Stimulated activated CD4-positive, alpha-beta T cell treated with anti-CD3 and anti-CD28 coated beads, TNF-alpha, amount 100 ng/mL, for 48 hours (primary cell): Measurements from ENCODE around the gene ISCU.

ENCODE experiments used
- DNase-seq, 3 donors: peaks; one replicate each; pipeline ENCODE4 v3.0.0-alpha.2; 2020; ENCODE audit warnings: low read depth in 3 of 3

The ISCU gene

DNA sequence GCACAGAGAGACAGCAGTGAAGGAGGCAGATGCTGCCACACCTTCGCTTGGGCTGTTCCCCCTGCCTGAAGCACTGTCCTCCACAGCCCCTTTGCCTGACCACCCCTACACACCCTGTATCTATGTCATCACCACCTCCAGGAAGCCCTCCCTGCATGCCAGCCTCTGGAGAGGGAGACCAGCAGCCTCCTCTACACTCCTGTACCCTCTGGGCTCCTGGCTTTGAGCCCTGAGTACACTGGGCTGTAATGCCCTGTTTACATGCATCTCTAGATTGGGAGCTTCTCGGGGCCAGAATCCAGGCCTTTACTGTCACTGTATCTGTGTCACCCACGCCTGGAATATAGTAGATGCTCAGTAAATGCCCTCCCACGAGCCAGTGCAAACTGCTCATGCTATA, 41.3 kb downstream of the ISCU start:
- DNase-seq: no peak

DNA sequence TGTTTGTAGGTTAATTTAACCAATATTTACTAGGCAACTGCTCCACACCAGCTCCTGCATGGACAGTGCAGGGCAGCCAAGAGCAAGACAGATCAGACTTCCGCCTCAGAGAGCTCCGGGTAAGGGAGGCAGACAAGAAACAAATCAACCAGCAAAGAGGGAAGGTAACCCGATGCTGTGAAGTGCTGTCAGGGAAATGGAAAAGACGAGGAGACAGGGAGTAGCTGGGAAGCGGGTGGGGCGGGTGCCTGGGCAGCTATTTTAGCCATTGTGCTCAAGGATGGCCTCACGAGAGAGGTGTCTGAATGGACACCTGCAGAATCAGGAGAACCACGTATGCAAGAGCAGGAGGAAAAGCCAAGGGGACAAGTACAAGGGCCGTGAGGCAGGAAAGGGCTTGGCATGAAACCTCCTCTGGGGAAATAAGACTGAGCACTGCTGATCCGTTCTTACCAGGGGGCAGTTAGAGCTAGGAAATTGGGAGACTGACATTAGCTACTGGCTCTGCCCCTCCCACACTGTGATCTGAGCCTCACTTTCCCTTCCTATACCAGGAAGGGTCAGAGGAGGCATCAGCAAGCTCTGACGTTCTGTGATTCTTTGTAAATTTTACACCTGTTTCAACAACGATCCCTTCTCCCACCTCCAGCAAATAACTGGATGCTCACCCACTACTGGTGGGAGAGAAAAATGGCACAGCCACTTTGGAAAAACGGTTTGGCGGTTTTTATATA, 42.0 kb downstream of the ISCU start:
- no peak for DNase-seq

DNA sequence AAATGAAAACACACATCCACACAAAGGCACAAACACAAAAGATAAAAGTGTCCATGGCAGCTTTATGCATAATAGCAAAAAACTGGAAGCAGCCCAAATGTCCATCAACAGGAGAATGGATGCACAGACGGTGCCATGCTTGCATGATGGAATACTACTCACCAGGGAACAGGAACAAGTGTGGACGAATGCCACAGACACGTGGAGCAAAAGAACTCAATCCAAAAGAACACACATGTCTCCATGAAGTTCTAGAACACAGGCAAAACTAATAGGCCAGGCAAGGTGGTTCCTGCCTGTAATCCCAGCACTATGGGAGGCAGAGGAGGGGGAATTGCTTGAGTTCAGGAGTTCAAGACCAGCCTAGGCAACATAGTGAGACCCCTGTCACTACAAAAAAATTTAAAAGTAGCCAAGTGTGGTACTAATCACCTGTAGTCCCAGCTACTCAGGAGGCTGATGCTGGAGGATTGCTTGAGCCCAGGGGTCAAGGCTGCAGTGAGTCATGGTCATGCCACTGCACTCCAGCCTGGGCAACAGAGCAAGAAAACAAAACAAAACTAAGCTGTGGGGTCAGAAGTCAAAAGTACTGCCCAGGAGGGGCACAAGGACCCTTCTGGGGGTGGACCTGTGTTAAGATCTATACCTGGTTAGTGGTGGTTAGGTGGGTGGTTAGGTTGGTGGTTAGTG, 42.7 kb downstream of the ISCU start:
- no peak for DNase-seq

DNA sequence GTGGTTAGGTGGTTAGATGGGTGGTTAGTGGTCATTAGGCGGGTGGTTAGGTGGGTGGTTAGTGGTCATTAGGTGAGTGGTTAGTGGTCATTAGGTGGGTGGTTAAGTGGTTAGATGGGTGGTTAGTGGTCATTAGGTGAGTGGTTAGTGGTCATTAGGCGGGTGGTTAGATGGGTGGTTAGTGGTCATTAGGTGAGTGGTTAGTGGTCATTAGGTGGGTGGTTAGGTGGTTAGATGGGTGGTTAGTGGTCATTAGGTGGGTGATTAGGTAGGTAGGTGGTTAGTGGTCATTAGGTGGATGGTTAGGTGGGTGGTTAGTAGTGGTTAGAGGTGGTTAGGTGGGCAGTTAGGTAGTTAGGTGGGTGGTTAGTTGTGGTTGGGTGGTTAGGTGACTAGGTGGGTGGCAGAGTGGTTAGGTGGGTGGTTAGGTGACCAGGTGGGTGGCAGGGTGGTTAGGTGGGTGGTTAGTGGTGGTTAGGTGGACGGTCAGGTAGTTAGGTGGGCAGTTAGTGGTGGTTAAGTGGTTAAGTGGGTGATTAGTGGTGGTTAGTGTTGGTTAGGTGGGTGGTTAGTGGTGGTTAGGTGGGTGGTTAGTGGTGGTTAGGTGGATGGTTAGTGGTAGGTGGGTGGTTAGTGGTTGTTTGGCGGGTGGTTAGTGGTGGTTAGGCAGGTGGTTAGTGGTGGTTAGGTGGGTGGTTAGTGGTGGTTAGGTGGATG, 43.5 kb downstream of the ISCU start:
- DNase-seq: no peak

DNA sequence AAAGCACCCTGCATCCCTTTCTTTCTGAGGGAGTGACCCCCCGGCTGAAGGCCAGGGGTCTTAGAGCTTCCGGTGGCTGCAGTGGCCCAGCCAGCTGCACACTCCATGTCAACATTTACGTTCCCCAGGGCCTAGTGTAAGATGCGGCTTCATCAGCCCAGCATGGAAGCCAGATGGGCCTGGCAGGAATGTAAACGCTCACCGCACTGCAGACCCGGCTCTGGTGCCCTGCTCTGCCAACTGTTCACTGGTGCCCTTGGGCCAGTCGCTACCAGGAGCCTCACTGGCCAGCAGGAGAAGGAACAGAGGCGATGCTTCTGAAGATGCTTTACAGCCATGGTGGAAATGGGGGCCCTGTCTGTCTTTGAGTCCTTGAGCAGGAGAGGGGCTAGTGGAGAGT, 44.1 kb downstream of the ISCU start:
- no peak for DNase-seq

DNA sequence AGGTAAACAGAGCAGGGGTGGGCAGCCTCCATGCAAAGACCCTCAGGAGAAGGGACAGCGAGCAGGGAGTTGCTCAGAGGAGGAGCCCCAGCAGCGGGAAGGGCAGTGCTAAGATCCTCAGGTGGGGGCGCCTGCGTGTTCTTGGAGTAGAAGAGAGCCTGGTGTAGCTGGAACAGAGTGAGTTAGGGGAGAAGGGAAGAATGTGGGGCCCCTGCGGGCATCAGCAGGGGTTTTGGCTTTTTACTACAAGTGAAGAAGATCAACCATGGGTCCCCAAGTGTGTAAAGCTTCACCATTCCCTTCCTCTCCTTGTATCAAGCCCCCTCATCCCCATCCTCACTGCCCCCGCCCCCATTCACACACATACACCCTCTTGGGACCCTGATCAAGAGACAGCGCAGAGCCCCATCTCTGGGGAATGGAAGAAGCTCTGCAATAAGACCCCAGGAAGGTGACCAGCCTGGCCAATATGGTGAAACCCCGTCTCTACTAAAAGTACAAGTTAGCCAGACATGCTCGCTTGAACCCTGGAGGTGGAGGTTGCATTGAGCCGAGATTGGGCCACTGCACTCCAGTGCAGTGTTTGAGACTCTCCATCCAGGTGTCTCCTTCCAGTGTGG, 45.7 kb downstream of the ISCU start:
- no peak for DNase-seq

DNA sequence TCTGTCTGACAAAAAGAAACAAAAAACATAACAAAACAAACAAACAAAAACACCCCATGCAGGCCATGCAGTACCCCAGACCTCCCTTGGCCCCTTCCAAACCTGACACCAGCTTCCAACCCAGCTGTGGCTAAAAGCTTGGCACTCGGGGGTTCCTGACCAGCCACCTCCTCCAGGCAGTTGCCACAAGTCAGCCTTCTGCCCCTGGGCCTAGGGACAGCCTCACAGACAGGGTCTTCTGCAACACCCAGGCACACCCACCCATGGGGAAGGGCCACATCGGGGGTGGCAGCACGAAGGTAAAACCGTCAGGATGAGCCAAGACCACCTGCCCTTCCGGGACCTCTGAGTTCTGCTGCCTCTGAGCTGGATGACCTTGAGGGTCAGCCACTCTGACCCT, 46.2 kb downstream of the ISCU start:
- DNase-seq: no peak

DNA sequence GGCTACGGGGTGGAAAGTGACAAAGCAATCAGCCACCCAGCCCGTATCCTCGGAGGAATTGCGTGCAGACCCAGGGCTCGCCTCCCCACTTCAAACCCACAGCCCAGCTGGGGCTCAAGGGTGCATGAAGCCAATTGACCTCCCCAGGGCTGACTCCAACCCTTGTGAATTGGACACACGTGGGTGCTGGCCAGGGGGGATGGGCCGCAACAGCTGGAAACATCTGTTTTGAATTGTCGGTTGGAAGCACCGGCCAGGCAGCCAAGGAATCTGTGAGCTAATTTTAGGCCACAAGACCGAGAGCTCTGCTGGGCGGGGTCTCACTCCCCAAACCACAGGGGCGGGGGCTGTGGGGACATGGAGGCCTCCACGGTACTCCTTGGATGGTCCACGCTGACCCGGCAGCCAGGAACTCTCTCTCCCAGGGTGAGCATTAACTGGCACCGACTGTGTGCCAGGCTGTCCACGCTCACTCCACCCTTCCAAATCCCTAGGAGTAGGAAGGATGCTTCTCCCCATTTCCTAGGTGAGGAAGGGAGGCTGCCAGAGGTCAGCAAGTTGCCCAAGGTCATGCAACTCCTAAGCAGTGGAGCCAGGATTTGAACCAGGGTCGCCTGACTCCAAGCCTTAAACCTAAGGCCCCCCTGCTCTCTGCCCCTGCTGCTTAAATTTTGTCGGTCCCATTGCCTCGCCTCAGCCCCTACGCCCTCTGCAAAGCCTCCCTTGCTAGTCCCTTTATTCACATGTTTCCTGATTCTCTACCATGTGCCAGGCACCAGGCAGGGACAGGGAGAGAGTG, 47.3 kb downstream of the ISCU start:
- DNase-seq: no peak

DNA sequence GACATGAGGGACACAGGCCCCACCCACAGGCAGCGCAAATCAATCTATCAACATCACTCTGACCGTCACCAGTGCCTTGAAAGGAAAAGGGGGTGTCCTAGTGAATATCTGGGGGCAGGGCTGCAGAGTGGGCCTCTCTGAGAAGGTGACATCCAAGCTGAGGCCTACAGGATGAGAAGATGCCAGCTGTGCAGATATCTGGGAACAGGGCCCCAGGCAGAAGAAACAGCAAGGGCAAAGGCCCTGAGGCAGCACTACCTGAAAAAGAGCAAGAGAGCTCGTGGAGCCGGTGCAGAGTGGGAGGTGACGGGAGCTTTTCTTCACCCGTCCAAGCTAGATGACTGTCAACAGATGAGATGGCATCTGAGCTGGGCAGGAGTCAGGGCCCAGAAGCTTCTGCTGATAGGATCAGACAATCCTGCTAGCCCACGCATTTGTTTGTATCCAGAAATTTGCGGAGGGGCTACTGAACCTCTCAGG, 48.0 kb downstream of the ISCU start:
- no peak for DNase-seq

DNA sequence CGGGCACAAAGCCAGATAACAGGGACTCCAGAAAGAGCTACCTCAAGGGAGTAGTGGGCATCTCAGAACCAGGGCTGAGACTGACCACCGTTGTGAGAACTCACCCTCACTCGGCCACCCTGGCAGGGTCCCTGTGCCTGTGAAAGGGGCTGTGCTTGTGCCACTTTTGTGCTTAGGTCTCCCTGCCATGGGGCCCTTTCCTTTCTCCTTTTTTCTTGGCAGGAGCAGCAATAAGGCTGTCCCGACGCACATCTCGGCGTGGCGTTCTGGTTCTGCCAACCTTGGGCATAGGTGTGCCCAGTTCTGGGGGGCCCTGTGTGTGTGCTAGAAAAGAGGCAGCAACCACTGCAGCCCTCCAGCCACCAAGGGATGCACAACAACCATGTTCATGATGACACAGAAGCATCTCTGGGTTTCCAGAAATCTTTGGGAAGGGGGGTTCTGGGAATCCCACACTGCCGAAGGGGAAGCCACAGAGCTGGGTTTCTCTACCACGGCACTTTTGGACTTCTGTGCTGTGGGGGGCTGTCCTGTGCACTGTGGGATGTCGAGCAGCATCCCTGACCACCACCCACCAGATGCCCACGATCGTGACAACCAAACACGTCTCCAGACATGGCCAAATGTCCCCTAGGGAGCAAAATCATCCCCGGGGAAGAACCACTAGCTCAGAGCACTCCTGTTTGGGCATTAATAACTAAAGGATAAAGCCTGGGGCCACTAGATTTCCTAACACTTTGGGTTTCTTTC, 48.6 kb downstream of the ISCU start:
- DNase-seq: no peak

DNA sequence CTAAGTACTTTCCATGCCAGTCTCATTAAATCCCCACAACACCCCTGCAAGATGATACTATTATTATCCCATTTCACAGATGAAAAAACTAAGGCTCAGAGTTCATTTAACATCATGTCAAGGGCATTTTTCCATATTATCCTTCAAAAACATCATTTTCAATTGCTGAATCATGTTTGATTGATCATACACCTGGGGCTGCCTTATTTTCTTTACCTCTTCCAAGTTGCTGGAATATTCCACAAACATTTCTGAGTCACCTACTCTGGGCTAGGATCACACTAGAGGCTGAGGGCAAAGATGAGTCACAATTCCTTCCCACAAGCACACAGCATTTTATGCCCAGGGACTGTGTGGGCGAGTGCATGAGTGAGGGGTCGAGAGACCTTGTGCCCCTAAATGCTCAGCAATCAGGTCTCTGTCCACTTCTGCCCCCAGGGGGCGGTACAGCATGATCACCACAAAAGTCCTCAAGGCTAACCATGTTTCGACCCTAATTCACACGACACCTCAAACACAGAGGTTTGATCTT, 49.6 kb downstream of the ISCU start:
- peak in 1 of 3 donors; percentile 38 for DNase-seq

DNA sequence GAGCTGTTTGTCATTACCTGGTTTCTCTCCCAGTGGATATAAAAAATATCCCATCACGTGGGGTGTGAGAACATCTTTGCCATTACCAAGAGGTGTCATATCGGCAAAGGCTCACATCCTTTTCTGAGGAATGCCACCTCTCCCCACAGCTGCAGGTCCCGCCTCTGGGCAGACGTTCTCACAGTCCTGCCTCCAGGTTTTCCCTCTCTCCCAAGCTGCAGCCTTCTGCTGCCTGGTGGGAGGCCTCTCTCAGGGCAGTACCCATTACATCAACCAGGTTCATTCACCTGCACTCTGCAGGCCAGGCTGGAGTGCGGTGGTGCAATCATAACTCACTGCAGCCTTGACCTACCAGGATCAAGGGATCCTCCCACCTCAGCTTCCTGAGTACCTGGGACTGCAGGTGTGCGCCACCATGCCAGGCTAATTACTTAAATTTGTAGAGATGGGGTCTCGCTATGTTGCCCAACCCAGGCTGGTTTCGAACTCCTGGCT, 50.4 kb downstream of the ISCU start:
- no peak for DNase-seq

DNA sequence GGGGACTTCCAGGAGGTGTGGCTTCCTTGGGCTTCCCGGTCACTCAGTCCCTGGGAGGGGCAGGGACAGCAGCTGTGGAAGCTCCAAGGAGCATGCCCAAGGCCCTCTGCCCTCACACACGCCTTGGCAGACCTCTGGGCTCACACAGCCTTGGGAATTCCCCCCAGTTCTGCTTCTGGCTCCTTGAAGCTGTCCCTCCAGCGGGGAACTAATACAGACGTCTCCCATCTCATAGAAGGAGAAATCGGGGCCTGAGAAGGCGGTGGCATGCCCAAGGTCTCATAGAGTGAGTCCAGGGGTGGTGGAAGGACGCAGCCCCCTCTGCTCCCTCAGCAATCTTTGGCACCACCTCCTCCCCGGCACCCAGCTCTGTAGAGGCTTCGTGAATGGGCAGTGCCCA, 51.2 kb downstream of the ISCU start:
- DNase-seq: no peak

DNA sequence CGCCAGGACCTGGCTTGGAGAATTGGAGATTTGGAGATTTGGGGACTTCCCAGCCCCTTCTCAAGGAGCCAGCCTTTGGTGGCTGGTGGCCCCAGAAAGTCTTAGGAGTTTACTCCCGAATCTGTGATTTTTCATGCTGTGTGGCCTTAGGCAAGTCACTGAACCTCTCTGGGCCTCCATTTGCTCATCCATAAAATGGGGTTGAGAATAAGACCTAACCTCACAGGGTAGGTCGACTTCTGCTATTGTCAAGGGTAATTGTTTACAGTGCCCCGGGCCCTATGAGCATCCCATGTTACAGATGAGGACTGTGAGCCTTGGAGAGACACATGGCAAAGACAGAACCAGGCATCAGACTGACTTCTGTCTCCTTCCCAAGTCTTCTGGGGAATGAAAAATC, 51.6 kb downstream of the ISCU start:
- no peak for DNase-seq

DNA sequence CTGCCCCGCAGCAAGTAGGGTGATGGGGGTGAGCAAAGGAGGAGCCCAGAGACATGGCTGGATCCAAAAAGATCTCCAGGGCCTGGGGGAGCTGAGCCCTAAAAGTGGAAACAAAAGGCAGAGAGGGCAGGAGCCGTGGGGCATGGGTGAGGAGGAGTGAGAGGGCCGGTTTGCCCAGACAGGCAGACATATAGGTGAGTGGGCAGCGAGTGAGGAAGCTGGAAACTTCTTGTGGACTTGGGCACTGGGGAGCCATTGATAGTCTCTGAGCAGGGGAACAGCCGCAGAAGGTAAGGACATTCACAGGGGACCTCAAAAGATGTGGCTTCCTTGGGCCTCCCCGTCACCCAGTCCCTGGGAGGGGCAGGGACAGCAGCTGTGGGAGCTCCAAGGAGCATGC, 52.2 kb downstream of the ISCU start:
- DNase-seq: no peak

DNA sequence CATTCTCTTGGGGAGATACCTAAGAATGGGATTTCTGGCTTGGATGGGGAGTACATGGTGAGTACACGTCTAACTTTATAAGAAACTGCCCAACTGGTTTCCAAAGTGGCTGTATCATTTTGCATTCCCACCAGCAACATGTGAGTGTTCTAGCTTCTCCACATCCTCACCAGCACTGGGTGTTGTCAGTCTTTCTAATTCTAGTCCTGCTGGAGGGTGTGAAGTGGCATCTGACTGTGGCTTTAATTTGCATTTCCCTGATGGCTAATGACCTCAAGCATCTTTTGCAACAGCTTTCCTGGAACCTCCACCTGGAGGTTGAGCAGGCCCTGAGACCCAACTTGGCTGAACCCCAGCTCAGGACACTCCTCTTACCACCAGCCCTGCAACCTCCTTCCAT, 53.5 kb downstream of the ISCU start:
- no peak for DNase-seq

DNA sequence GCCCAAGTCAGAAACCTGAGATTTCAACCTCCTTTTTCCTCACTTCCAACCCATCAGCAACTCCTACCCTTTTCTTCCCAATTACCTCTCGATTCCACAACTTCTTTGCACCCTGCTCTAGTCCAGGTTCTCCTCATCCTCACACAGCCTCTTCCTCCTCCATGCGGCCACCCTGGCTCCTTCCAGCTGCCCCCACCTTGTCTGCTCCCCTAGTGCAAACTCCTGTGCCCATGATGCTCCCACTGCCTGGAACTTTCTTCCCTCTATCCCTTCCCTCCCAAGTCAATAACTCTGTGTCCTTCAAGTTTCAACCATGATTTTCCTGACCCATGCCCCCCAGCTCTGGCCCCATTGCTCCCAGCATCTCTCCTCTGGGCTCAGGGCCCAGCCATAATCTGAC, 54.0 kb downstream of the ISCU start:
- DNase-seq: no peak

DNA sequence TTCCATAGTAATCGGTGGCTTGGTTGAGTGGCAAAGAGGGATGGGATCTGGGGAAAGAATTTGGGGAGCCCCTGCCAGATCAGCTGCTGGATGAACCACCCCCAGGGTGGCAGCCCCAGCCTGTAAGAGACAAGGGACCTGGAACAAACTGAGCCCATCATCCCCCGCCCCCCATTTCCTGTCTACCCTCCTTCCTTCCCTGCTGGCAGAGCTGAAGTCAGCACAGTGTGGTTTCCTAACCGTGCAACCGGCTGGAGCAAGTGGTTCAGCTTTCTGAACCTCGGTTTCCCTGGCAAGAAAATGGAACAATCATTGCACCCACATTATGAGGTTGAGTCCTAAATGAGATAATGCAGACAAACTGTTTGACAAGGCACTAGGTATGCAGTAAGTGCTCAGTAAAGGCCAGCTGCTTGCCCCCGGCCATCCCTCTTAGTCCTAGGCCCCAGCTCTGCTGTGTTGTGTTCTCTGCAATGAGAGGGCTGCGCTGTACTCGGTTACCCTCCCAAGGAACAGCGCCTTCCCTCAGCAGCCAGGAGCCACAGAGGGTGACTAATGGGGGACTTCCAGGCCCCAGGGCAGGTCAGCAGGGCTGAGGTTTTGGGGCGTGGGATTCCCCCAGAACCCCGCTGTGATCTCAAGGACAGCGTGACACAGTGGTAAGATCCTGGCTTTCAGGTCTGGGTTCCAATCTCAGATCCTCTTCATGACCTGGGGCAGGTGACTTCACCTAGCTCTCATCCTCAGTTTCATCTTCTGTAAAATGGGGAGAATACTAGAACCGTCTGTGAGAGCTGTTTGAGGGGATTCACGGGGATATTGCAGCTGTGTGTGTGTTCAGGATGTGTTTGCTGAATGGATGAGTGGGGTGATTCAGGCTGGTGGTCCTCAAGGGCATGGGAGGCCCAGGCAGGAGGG, 54.8 kb downstream of the ISCU start:
- peak; percentile 68 to 79 (median 71) for DNase-seq
